ENCODE measurements around the gene PTPRN2. TPM values are rescaled to one million over a fixed set of nuclear protein-coding genes. Genes with fewer than 3 reads are reported as not detected.

The PTPRN2 gene
- polyA plus RNA-seq, 1 experiment = 0.02 TPM

GRCh38 chr7:157641866-157642265 lies 945.8 kb downstream of the PTPRN2 start:
- Histone ChIP-seq H3K9me3 (ENCODE audit: control insufficient read depth, insufficient read depth, low read length) (peaks cover 75% of the 10 kb centered on the region), H3K27ac (ENCODE audit: low read depth, low read length) (no peak overlapping the region), H3K4me3 (ENCODE audit: low read depth, low read length) (no peak overlapping the region), H3K27me3 (ENCODE audit: control insufficient read depth, insufficient read depth, low read length) (no peaks in the 10 kb centered on the region)
- CTCF ChIA-PET = no interaction called here
- no peak for TF ChIP-seq CTCF (IDR thresholded peaks at IDR 0.05; ENCODE audit: low read depth, low read length)
- no peak for DNase-seq (ENCODE audit: low read depth, low spot score)
- POLR2A ChIA-PET = no interaction called here

GRCh38 chr7:157640144-157640543 lies 947.5 kb downstream of the PTPRN2 start:
- Histone ChIP-seq H3K4me3 (ENCODE audit: low read depth, low read length) (no peak overlapping the region), H3K27ac (ENCODE audit: low read depth, low read length) (no peak overlapping the region), H3K27me3 (ENCODE audit: control insufficient read depth, insufficient read depth, low read length) (no peaks in the 10 kb centered on the region), H3K9me3 (ENCODE audit: control insufficient read depth, insufficient read depth, low read length) (peaks cover 59% of the 10 kb centered on the region)
- CTCF ChIA-PET = no interaction called here
- no peak for TF ChIP-seq CTCF (IDR thresholded peaks at IDR 0.05; ENCODE audit: low read depth, low read length)
- POLR2A ChIA-PET = no interaction called here
- no peak for DNase-seq (ENCODE audit: low read depth, low spot score)

GRCh38 chr7:157638563-157638962 lies 949.1 kb downstream of the PTPRN2 start:
- Histone ChIP-seq H3K27me3 (ENCODE audit: control insufficient read depth, insufficient read depth, low read length) (no peaks in the 10 kb centered on the region), H3K4me3 (ENCODE audit: low read depth, low read length) (no peak overlapping the region), H3K9me3 (ENCODE audit: control insufficient read depth, insufficient read depth, low read length) (peaks cover 57% of the 10 kb centered on the region), H3K27ac (ENCODE audit: low read depth, low read length) (no peak overlapping the region)
- ChIA-PET CTCF (no interaction called here), POLR2A (no interaction called here)
- no peak for TF ChIP-seq CTCF (IDR thresholded peaks at IDR 0.05; ENCODE audit: low read depth, low read length)
- no peak for DNase-seq (ENCODE audit: low read depth, low spot score)

- Histone ChIP-seq H3K27me3 (ENCODE audit: control insufficient read depth, insufficient read depth, low read length) (no peaks in the 10 kb centered on the region), H3K27ac (ENCODE audit: low read depth, low read length) (no peak overlapping the region), H3K9me3 (ENCODE audit: control insufficient read depth, insufficient read depth, low read length) (peaks cover 55% of the 10 kb centered on the region), H3K4me3 (ENCODE audit: low read depth, low read length) (no peak overlapping the region)
- no peak for TF ChIP-seq CTCF (IDR thresholded peaks at IDR 0.05; ENCODE audit: low read depth, low read length)
- ChIA-PET POLR2A (no interaction called here), CTCF (no interaction called here)
- DNase-seq (ENCODE audit: low read depth, low spot score) = no peak
Measured at GRCh38 chr7:157637216-157637949, 950.2 kb downstream of the PTPRN2 start.

GRCh38 chr7:157635669-157636068 lies 952.0 kb downstream of the PTPRN2 start:
- CTCF ChIA-PET = no interaction called here
- POLR2A ChIA-PET = no interaction called here
- TF ChIP-seq CTCF (IDR thresholded peaks at IDR 0.05; ENCODE audit: low read depth, low read length) = no peak
- H3K27ac ChIP-seq (ENCODE audit: low read depth, low read length) = no peak overlapping the region
- no peak overlapping the region for H3K4me3 ChIP-seq (ENCODE audit: low read depth, low read length)
- no peak for DNase-seq (ENCODE audit: low read depth, low spot score)
- H3K27me3 ChIP-seq (ENCODE audit: control insufficient read depth, insufficient read depth, low read length) = no peaks in the 10 kb centered on the region
- peaks cover 53% of the 10 kb centered on the region for H3K9me3 ChIP-seq (ENCODE audit: control insufficient read depth, insufficient read depth, low read length)
